GM18867 (cell line): ENCODE measurements around the gene TMSB4X.
A peak's percentile ranks its signal among the peaks of the same experiment; 100 is the strongest.

Experiments used
- ATAC-seq: cut with Tn5 transposase; IDR thresholded peaks from one replicate; pipeline ENCODE4 v1.9.1; 2021; ENCODE audit warnings: mild to moderate bottlenecking, moderate library complexity; ENCODE audit not compliant: unreplicated experiment

TMSB4X gene

DNA sequence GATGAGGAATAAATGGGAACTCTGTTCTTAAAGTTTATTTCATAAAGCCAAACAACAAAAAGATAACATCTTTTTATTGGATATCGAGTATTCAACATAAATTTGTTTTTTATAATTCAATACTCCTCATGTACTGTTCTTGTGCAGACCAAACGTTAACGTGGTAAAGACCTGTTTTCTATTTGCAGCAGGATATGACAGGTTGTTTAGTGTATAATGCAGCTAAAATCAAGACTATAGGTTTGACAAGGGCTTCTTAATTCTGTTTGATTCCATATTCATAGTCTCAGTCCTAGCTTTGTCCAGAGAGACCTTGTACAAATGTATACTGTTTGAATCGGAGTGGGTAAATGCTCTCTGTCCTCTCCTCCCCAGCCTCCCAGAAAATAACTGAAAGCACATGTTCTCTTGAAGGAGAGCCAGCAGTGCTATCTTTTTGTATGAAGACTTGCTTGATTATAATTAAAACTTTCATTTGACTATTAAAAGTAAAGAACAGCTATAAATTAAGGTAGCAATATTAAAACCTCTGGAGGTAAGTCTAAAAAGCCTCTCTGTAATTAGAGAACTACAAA is 17.7 kb downstream of the TMSB4X start:
- ATAC-seq: no peak

DNA sequence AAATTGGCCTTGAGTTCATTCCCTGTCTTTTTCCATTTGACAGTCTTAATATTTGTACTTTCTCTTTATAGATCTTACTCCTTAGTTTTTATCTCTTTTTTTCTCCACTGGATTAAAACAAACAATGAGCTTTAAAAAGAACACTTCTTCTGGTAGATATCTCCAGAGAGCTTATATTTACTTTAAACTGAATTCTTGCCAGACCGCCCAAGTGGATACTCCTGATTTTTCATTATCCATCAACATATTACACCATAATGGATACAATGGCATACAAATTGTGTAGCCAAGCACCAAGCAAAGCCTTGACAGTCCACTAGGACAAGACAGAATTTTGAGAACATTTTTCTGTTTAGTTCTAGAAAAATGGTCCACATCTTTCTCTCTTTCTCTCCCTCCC is 18.9 kb downstream of the TMSB4X start:
- no peak for ATAC-seq

DNA sequence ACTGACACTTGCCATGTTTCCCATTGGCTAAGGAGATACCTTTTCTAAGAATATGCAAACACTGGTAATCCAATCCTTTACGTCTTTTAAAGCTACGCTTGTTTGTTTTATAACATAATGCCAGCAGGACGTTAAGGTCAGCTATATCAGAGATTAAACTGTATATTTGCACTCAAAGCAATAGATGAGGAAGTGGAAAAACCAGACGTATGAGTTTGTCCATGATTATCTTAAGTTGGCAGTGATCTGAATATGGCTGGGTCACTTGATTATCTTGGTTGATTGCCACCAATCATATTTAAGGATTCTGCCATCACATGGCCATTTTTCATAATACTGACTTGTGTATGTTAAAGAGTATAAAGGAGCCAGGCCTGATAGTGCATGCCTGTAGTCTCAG is 19.4 kb downstream of the TMSB4X start:
- ATAC-seq: no peak

DNA sequence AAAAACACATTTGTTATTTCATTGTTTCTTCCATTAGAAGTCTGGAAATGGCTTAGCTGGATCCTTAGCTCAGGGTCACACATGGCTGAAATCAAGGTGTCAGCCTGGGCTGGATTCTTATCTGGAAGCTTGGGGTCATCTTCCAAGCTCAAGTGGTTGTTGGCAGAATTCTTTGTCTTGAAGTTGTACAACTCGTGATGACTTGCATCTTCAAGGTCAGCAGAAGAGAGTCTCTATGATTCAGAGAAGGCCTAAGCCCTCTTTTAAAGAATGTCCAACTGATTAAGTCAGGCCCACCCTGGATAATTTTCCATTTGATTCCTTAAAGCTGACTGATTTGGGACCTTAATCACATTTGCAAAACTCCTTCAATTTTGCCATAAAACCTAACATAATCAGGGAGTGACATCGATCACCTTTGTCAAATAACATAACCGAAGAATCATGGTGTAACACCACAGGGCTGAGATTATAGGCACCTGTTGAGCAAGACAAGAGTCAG is 22.1 kb downstream of the TMSB4X start:
- no peak for ATAC-seq

DNA sequence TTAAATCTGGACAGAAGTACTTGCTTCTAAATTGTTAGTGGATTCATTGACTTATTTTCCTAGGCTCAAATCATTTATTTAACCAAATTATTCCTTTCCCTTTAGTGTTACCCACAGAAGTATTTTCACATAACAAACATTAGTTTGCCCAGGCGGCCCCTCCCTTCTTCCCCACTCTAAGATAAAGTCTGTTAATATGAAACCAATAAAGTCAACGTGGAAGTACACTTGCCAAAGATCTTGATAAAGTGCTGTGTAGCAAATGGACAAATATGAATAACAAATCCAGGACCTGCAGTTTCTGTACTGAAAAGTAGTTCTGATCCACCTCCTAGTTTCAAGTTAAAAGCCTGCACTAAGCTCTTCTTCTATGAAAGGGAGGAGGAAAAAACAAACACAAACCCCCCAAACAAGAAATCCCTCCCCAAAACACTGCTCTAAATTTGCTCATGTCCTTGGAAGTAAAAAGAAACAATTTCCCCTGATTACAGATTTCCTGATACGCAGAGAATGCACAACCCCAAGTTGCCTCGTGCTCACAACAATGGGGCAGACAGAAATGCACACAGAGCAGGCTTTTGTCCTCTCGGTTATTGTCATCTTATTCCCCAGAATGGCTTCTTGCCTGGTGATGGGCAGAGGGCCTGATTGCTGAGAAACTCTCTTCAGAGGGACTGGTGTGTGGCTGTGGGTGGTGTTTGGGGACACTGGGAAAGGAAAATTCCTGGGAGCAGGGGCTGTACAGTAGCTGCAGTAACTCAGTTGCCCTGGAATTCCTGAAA is 23.2 kb downstream of the TMSB4X start:
- no peak for ATAC-seq

DNA sequence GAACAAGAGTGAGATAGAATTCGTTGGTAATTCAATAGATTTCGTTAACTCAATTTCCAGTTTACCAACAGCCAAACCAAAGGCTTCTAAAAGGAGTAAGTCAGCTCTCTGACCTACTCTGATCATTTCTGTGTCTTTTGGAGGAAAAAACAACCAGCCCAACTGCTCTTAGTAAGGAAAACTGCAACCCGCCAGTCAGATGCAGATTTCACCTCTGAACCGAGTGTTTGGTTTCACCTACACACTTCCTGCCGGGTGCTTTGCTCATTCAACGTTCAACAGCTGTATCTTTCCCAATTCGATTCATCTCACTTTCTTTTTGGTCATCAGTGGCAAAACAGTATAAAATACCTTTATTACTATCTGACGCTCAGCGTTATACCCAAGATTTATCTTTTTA is 24.5 kb downstream of the TMSB4X start:
- ATAC-seq: peak; percentile 56

GRCh38 chrX:13000301-13000811 is 25.4 kb downstream of the TMSB4X start:
- ATAC-seq: peak; percentile 51

DNA sequence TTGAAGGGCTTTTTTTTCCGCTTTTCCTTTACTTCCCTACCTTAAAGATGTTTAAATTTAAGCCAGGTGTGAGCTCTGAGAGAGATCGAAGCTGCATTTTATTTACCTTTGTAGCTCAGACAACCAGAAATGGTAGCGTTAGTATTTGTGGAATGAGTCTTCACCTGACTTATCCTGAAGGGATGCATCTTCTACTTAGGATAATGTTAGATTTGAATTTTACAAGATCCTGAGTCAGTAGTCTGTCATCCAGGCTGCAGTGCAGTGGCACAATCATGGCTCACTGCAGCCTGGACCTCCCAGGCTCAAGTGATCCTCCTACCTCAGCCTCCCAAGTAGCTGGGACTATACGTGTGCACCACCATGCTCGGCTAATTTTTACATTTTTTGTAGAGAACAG is 26.2 kb downstream of the TMSB4X start:
- no peak for ATAC-seq

DNA sequence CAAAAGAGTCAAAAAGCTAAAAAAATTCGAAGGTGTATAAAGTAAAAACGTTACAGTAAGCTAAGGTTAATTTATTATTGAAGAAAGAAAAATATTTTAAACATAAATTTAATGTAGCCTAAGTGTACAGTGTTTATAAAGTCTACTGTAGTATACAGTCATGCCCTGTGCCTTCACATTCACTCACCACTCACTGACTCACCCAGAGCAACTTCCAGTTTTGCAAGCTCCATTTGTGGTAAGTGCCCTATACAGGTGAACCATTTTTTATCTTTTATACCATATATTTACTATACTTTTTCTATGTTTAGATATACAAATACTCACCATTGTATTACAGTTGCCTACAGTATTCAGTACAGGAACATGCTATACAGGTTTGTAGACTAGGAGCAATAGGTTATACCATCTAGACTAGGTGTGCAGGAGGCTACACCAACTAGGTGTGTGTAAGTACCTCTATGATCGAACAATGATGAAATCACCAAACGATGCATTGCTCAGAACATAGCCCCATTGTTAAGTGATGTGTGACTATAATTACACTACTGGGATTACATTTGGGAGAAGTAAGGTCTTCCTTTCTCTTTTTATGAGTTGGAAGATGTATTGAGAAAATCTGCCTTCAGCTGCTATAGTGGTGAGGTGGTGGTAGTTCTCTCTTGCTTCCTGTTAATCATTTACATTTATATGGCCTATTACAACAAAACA is 27.2 kb downstream of the TMSB4X start:
- ATAC-seq: no peak

- peak; percentile 67 for ATAC-seq
Measured at GRCh38 chrX:13005661-13006473, 31.0 kb downstream of the TMSB4X start.

DNA sequence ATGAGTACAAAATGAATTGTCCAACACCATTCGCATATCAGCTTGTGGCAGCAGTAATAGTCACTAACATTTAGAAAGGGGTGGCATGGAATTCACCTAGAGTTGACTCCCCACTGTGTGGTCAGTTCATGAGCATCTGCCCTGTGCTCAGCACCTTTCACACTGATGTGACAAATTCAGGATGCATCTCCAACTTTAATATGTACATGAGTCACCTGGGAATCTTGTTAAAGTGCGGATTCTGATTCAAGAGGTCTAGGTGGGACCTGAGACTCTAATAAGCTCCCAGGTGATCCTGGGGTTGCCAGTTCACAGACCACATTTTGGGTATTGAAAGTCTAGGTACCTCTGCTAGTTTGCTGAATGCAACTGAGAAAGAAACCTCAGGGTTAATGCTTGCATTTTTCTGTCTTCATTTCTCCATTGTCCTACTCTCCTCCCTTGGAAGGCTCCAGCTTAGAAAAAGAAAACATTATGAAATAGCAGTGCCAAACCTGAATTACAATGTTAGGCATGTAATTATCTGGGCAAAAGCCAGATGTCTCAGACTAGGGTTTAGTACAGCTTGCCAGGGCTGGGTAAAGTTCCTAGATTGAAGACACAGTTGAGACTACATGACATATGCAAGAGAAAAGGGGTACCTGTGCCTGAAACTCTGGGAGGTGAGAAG is 32.7 kb downstream of the TMSB4X start:
- no peak for ATAC-seq

GRCh38 chrX:13008189-13008533 is 33.3 kb downstream of the TMSB4X start:
- ATAC-seq: peak; percentile 29

DNA sequence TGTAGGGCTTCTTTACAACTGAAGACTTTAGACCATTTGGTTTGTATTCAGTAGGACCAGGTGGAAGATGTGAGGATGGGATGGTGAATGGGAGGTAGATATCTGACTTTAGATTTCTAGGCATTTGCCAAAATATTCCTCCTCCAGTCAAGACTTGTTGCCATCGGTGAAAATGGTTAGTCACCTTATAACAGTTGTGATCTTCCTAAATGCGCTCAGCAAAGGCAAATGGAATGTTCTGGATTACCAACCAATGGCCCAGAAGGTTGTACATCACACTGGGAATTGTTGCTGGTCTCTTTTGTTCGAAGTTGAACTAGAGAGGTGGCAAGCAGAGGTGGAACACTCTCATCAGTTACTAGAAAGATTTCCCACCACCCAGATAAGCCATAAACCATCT is 33.9 kb downstream of the TMSB4X start:
- ATAC-seq: no peak

DNA sequence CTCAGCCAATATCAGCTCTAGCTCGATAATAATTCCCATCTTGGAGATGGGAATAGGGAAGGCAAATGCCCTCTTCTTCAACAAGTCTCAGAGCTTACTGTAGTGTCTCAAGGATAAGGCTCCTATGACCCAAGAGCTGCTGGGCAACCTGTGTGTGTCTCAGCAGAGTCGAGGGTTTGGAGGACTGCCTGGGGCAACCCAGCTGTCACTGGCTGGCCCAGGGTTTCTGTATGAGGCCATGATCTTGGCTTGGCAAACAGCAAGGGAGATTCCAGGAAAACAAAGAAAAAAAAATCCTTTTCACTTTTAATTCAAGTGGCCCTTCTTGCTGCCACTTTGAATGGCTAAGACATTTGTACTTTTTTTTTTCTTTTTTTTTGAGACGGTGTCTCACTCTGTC is 34.4 kb downstream of the TMSB4X start:
- ATAC-seq: no peak

GRCh38 chrX:13009844-13010243 is 34.9 kb downstream of the TMSB4X start:
- no peak for ATAC-seq

GRCh38 chrX:13010546-13010945 is 35.6 kb downstream of the TMSB4X start:
- ATAC-seq: no peak

- ATAC-seq: peak; percentile 91
Measured at GRCh38 chrX:13013363-13014110, 38.6 kb downstream of the TMSB4X start.

- ATAC-seq: peak; percentile 21
Measured at GRCh38 chrX:13014111-13015096, 39.5 kb downstream of the TMSB4X start.
